ENCODE measurements around the gene NSMCE1. TPM values are rescaled to one million over a fixed set of nuclear protein-coding genes. Genes with fewer than 3 reads are reported as not detected.

The NSMCE1 gene
- total and polyA plus RNA-seq, 4 donors = 16.5 to 39.0 (median 21.7) TPM

- WGBS = 93% methylated on average over 7 of the region's 7 CpGs
- DNase-seq (ENCODE audit: low spot score) = peak; percentile 31
These were observed 24.2 kb downstream of the NSMCE1 start for GRCh38 chr16:27244363-27244755.

More at GRCh38 chr16:27244363-27244755, 24.2 kb downstream of the NSMCE1 start:
- no peak overlapping the region for H3K4me3 ChIP-seq (ENCODE audit: low read depth in 1 of 3, low read length in 3 of 3)
- H3K9ac ChIP-seq (ENCODE audit: low read depth in 1 of 2, low read length in 2 of 2) = no peak overlapping the region
- peak overlapping the region; percentile 58 to 76 for H3K27ac ChIP-seq (ENCODE audit: low read depth in 1 of 2, low read length in 2 of 2)
- peaks cover 0 to 11% (median 2%) of the 10 kb centered on the region in 4 donors for H3K4me1 ChIP-seq (ENCODE audit: control insufficient read depth in 4 of 4, insufficient read depth in 4 of 4, low read length in 3 of 4)
- no peaks in the 10 kb centered on the region for H3K9me3 ChIP-seq (ENCODE audit: control insufficient read depth in 4 of 4, low read length in 3 of 4)
- H3K36me3 ChIP-seq (ENCODE audit: control insufficient read depth in 4 of 4, insufficient read depth in 3 of 4, low read depth in 1 of 4, low read length in 3 of 4) = peaks cover 0 to 2% (median 0%) of the 10 kb centered on the region in 4 donors
- no peaks in the 10 kb centered on the region for H3K27me3 ChIP-seq (ENCODE audit: control insufficient read depth in 4 of 4, insufficient read depth in 4 of 4, low read length in 3 of 4)
- no peak for TF ChIP-seq ZBTB33 (IDR thresholded peaks at IDR 0.05)
- TF ChIP-seq YY1 (IDR thresholded peaks at IDR 0.05) = no peak
- no peak for TF ChIP-seq ATF3 (IDR thresholded peaks at IDR 0.05)
- no peak for TF ChIP-seq FOXA1 (IDR thresholded peaks at IDR 0.05)
- TF ChIP-seq GABPA (IDR thresholded peaks at IDR 0.05 in 1 of 2, conservative IDR thresholded peaks at IDR 0.05 in 1 of 2) = no peak
- no peak for TF ChIP-seq RAD21 (IDR thresholded peaks at IDR 0.05)
- no peak for TF ChIP-seq EGR1 (IDR thresholded peaks at IDR 0.05; ENCODE audit: low read depth in 2 of 2)
- TF ChIP-seq HNF4G (IDR thresholded peaks at IDR 0.05) = no peak
- TF ChIP-seq REST (IDR thresholded peaks at IDR 0.05) = no peak
- TF ChIP-seq MAX (IDR thresholded peaks at IDR 0.05) = no peak
- no peak for TF ChIP-seq RXRA (IDR thresholded peaks at IDR 0.05)
- no peak for TF ChIP-seq CTCF (IDR thresholded peaks at IDR 0.05; ENCODE audit: low read depth, low read length, missing input control)
- TF ChIP-seq SP1 (IDR thresholded peaks at IDR 0.05) = no peak
- no peak for TF ChIP-seq FOXA2 (IDR thresholded peaks at IDR 0.05)
